CD4-positive, alpha-beta T cell treated with Interleukin-6 at 100 ng/mL for 8 hours (primary cell): ENCODE data around the gene ANO2.

Experiments used
- DNase-seq: peaks from one replicate; pipeline ENCODE4 v3.0.0-alpha.2; 2020; ENCODE audit warnings: mixed read lengths, low spot score

Gene ANO2

GRCh38 chr12:5578775-5579174 lies 366.3 kb downstream of the ANO2 start:
- no peak for DNase-seq

- no peak for DNase-seq
These were observed 367.3 kb downstream of the ANO2 start for GRCh38 chr12:5577741-5578140.

GRCh38 chr12:5577211-5577612 lies 367.8 kb downstream of the ANO2 start:
- DNase-seq, result no peak

GRCh38 chr12:5575987-5576386 lies 369.1 kb downstream of the ANO2 start:
- DNase-seq, result no peak

- no peak for DNase-seq
These were observed 369.8 kb downstream of the ANO2 start for GRCh38 chr12:5575232-5575631.

- no peak for DNase-seq
These were observed 371.7 kb downstream of the ANO2 start for GRCh38 chr12:5573390-5573789.

GRCh38 chr12:5571115-5571514 lies 373.9 kb downstream of the ANO2 start:
- DNase-seq, result no peak

- DNase-seq, result no peak
These were observed 374.6 kb downstream of the ANO2 start for GRCh38 chr12:5570416-5570815.

- no peak for DNase-seq
These were observed 376.6 kb downstream of the ANO2 start for GRCh38 chr12:5568325-5568981.

GRCh38 chr12:5567016-5567725 lies 377.9 kb downstream of the ANO2 start:
- DNase-seq, result no peak

- DNase-seq, result no peak
These were observed 379.0 kb downstream of the ANO2 start for GRCh38 chr12:5565933-5566599.

GRCh38 chr12:5562581-5562980 lies 382.5 kb downstream of the ANO2 start:
- no peak for DNase-seq

- DNase-seq, result no peak
These were observed 383.2 kb downstream of the ANO2 start for GRCh38 chr12:5561846-5562245.

GRCh38 chr12:5561057-5561456 lies 384.0 kb downstream of the ANO2 start:
- no peak for DNase-seq

GRCh38 chr12:5560265-5560664 lies 384.8 kb downstream of the ANO2 start:
- no peak for DNase-seq

- no peak for DNase-seq
These were observed 387.2 kb downstream of the ANO2 start for GRCh38 chr12:5557906-5558305.

GRCh38 chr12:5556946-5557673 lies 387.9 kb downstream of the ANO2 start:
- DNase-seq, result no peak

- no peak for DNase-seq
These were observed 388.9 kb downstream of the ANO2 start for GRCh38 chr12:5556033-5556614.

GRCh38 chr12:5554711-5555110 lies 390.3 kb downstream of the ANO2 start:
- DNase-seq, result no peak

GRCh38 chr12:5549011-5549410 lies 396.0 kb downstream of the ANO2 start:
- DNase-seq, result no peak

- DNase-seq, result no peak
These were observed 396.7 kb downstream of the ANO2 start for GRCh38 chr12:5548152-5548943.
